Astrocyte of the spinal cord (primary cell): ENCODE data around the gene ATIC.

ENCODE experiments used
- DNase-seq: peaks from one replicate; pipeline ENCODE4 v3.0.0; 2011; ENCODE audit warnings: low read depth, low spot score
- H3K4me3 ChIP-seq: 2 replicates; pipeline ENCODE4 v1.5.1; 2011; ENCODE audit warnings: low read depth, mild to moderate bottlenecking, low read length, moderate library complexity
- CTCF ChIP-seq: IDR thresholded peaks from 2 replicates; pipeline ENCODE4 v1.5.1; 2012; ENCODE audit warnings: low read depth, mild to moderate bottlenecking, low read length, inconsistent platforms
- in situ Hi-C: cut with HindIII; loops from 2 replicates; pipeline ENCODE4 v1.10.0; 2017; ENCODE audit warnings: low sequenced_read_pairs

ATIC gene

GRCh38 chr2:215271446-215271845 lies 40.4 kb upstream of the ATIC start:
- in situ Hi-C loops, result no loop called here
- TF ChIP-seq CTCF, result no peak
- H3K4me3 ChIP-seq, result no peak overlapping the region
- DNase-seq, result no peak

DNA sequence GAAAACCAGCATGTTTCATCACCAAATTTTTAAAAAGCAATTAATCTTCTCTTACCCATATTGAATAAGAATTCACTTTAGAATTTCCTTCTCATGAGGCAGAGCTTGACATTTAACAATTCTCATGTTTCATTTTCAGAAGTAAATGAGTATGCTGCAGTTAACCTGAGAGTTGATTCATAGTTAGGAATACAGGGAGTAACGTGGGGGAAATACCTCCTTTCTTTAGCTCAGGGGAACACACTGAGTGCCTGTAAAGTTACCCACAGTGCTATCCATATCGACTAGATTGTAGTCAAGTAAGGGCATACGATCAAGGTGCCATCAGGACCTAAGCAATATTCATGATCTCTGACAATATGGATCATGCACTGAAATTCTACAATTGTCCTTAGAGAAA lies 38.9 kb upstream of the ATIC start:
- H3K4me3 ChIP-seq, result no peak overlapping the region
- TF ChIP-seq CTCF, result no peak
- in situ Hi-C loops, result no loop called here
- DNase-seq, result no peak

DNA sequence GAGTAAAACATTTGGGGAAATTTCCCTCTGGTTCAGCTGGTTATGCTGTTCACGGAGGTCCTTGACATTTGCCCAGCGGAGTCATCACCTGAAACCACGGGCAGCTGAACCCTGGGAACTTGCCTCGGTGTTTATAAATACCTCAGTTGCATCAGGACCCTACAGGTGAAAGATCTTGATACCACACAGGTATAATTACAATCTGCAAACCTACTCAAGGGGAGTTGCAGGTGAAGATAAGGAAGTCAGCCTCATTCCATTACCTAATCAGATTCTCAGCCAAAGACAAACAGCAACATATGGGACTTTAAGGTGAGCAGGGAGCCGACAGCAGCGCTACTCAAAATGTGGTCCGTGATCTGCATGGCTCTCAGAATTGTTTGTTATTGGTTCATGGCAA lies 37.0 kb upstream of the ATIC start:
- no peak for DNase-seq
- H3K4me3 ChIP-seq, result no peak overlapping the region
- in situ Hi-C loops, result no loop called here
- no peak for TF ChIP-seq CTCF

DNA sequence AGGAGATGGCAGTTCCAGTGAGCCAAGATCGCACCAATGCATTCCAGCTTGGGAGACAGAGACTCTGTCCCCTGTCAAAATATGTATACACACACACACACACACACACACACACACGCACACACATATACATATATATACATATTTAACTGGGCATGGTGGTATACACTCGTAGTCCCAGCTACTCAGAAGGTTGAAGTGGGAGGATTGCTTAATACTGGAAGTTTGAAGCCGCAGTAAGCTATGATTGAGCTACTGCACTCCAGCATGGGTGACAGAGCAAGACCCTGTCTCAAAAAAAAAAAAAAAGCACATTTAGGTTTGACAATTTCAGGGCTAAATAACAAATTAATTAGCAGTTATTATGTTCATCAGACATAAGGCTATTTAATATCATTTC lies 36.0 kb upstream of the ATIC start:
- in situ Hi-C loops, result no loop called here
- TF ChIP-seq CTCF, result no peak
- DNase-seq, result no peak

GRCh38 chr2:215277944-215278343 lies 33.9 kb upstream of the ATIC start:
- no peak overlapping the region for H3K4me3 ChIP-seq
- in situ Hi-C loops, result no loop called here
- TF ChIP-seq CTCF, result no peak
- DNase-seq, result no peak

More for the DNA sequence above, 36.0 kb upstream of the ATIC start:
- no peak overlapping the region for H3K4me3 ChIP-seq

GRCh38 chr2:215280326-215280725 lies 31.5 kb upstream of the ATIC start:
- TF ChIP-seq CTCF, result no peak

DNA sequence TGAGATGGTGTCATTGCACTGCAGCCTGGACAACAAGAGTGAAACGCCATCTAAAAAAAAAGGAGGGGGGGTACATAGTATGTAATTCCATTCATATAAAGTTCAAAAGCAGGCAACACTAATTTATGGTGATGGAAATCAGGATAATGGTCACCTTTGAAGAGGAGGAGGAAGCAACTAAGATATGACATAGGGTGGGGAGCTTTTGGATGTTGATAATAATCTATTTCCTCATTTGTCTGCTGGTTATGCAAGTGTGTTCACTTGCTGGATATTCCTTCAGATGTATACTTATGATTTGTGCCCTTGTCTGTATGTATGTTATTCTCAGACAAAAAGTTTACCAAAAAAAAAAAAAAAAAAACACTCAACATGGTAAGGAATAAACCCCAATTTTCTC lies 28.6 kb upstream of the ATIC start:
- no peak overlapping the region for H3K4me3 ChIP-seq
- no peak for DNase-seq
- in situ Hi-C loops, result no loop called here
- no peak for TF ChIP-seq CTCF

More at GRCh38 chr2:215280326-215280725, 31.5 kb upstream of the ATIC start:
- in situ Hi-C loops, result no loop called here
- peak; percentile 16 for DNase-seq
- H3K4me3 ChIP-seq, result no peak overlapping the region
